ENCODE results near the gene MDM2.
"Not testable (repeated sequence)": the region's sequence is repeated elsewhere in the genome, so short reads cannot be mapped to it uniquely, and the experiment has no call there.

The MDM2 gene

DNA sequence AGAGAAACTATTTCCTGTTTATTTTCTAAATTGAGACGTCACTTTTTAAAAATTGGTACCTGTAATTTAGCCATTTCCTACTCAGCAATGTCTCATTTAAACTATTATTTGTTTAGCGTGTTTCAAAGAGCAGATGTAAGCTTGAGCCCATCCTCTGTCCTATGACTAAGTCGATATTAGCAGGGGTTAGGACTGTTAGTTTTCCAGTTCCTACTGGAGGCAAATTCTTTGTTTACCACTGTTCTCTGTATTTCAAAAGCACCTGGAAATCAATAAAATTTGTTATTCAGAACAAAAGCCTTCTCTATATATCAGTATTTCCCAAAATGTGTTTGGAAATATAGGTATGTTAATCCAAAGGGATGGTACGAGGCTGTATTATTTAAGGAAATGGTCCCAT is 42.4 kb downstream of the MDM2 start:
- no peak overlapping the region for H3K9ac ChIP-seq (ENCODE audit: low read depth, low read length)
- H3K4me1 ChIP-seq (ENCODE audit: insufficient read depth, low read length): no peaks in the 10 kb centered on the region
- no peaks in the 10 kb centered on the region for H3K9me3 ChIP-seq (ENCODE audit: insufficient read depth, low read depth, low read length)
- H3K27ac ChIP-seq (ENCODE audit: low read length): no peak overlapping the region
- no peaks in the 10 kb centered on the region for H3K27me3 ChIP-seq (ENCODE audit: insufficient read depth, low read length)
- H3K4me3 ChIP-seq (ENCODE audit: low read length): no peak overlapping the region
- 0 out of 2 replicates have a peak, but pooled peaks cover under 1% of the 10 kb centered on the region for H3K36me3 ChIP-seq (ENCODE audit: insufficient read depth, low read depth, low read length)

DNA sequence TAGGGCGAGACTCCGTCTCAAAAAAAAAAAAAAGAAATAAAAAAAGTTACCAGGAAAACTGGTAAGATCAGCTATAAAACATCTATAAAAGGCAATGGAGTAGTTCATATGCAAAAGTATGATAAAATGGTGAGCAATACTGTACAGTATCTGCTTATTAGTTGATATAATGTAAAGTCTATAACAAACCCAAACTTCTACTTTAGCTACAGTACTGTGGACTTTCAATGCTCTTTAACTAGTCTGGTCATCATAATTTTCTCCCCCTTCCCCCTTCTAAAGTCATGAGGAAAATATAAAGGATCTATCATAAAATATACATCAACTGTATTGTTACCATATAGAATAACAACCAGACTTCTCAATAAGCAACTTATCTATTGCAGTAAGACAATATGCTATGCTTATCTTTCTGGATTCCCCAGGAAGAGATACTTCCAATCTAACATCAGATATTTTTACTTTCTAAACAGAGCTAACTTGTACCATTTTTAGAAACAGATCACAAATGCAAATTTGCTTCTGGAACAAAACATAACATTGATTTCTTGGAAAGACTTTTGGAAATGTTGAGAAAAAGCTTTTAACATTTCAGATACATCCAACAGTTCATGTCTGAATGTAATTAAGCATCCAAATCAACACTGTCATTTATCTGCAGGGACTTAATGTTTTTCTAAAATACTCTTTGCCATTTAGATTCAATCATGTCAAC is 43.8 kb downstream of the MDM2 start:
- Histone ChIP-seq H3K9ac (ENCODE audit: low read depth, low read length) (no peak overlapping the region), H3K4me3 (ENCODE audit: low read length) (no peak overlapping the region), H3K36me3 (ENCODE audit: insufficient read depth, low read depth, low read length) (no peaks in the 10 kb centered on the region), H3K4me1 (ENCODE audit: insufficient read depth, low read length) (no peaks in the 10 kb centered on the region), H3K27me3 (ENCODE audit: insufficient read depth, low read length) (no peaks in the 10 kb centered on the region), H3K27ac (ENCODE audit: low read length) (no peak overlapping the region), H3K9me3 (ENCODE audit: insufficient read depth, low read depth, low read length) (no peaks in the 10 kb centered on the region)

DNA sequence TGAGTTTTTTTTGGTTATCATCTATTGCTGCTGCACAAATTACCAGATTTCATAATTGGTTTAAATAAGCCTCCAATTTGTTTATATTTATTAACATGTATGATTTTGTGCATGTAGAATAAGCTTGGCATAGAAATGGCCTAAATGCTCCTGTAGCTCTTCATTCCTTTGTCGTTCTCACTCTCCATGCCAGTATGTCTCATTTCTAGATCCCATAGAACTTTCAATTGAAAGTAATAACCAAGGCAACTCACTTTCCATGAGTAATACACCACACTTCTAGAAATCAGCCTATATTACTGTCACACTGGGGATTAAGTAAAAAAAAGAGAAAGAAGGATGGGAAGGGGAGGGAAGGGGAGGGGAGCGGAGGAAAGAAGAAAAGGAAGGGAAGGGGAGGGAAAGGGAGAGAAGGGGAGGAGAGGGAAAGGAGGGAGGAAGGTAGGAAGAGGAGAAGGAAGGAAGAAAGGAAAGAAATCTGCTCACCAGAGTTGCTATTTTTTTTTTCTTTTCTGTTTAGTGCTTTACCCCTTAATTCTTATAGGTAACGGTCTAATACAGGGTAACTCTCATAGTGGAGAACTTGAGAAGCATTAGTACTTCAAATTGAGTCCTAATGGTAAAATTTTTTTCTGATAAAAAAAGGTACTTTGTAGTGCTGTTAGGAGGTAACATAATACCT is 45.6 kb downstream of the MDM2 start:
- Histone ChIP-seq H3K4me1 (ENCODE audit: insufficient read depth, low read length) (no peaks in the 10 kb centered on the region), H3K27ac (ENCODE audit: low read length) (no peak overlapping the region), H3K9ac (ENCODE audit: low read depth, low read length) (no peak overlapping the region), H3K27me3 (ENCODE audit: insufficient read depth, low read length) (no peaks in the 10 kb centered on the region), H3K36me3 (ENCODE audit: insufficient read depth, low read depth, low read length) (no peaks in the 10 kb centered on the region), H3K9me3 (ENCODE audit: insufficient read depth, low read depth, low read length) (no peaks in the 10 kb centered on the region), H3K4me3 (ENCODE audit: low read length) (no peak overlapping the region)

DNA sequence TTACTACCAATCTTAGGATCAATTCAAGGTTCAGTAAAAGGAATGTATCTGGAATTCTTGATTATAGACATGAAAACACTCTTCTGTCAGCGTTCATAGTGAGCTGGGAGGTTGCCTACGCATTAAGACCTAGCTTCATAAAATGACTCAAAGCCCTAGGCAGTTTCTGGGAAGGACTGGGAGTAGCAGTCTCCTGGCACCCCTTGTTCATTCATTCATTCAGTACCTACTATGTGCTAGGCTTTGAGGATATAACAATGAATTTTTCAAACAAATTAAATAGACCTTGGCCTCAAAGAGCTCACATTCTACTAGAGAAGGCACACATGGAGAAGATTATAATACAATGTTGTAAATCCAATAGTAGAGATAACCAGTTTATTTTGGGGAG is 46.1 kb downstream of the MDM2 start:
- no peaks in the 10 kb centered on the region for H3K4me1 ChIP-seq (ENCODE audit: insufficient read depth, low read length)

DNA sequence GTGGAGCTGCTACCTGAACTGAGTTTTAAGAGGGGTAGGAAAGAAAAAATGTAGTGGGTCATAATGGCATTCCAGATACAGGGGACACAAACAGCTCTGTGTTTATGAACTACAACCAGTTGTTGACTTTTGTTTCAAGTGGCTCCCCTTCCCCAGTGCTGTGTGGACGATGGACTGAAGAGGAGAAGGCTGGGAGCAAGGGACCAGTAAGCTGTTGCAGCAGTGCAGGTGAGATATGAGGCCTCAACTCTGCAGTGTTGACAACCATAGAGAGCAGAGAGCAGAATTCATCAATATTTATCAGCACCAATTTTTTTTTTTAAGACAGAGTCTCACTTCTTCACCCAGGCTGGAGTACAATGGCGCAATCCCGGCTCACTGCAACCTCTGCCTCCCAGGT is 46.6 kb downstream of the MDM2 start:
- Histone ChIP-seq H3K27me3 (ENCODE audit: insufficient read depth, low read length) (no peaks in the 10 kb centered on the region), H3K9ac (ENCODE audit: low read depth, low read length) (no peak overlapping the region)

More for the DNA sequence above, 46.1 kb downstream of the MDM2 start:
- no peaks in the 10 kb centered on the region for H3K9me3 ChIP-seq (ENCODE audit: insufficient read depth, low read depth, low read length)
- H3K9ac ChIP-seq (ENCODE audit: low read depth, low read length): no peak overlapping the region
- H3K27me3 ChIP-seq (ENCODE audit: insufficient read depth, low read length): no peaks in the 10 kb centered on the region
- H3K4me3 ChIP-seq (ENCODE audit: low read length): no peak overlapping the region
- H3K27ac ChIP-seq (ENCODE audit: low read length): no peak overlapping the region
- H3K36me3 ChIP-seq (ENCODE audit: insufficient read depth, low read depth, low read length): no peaks in the 10 kb centered on the region

DNA sequence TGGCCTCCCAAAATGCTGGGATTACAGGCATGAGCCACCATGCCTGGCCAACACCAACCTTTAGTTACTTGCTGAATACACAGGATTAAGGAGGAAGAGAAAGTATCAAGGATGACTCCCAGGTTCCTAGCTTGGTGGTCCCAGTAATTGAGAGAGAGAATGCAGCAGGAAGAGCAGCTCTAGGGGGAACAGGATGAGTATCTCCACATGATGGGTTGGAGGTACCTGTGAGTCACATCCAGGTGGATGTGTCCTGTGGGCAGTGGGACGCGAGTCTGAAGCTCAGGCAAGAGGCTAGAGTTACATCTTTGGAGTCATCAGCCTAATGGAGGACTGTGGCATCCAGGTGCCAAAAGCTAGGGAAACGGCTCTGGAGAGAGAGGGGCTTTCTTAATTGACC is 47.1 kb downstream of the MDM2 start:
- no peaks in the 10 kb centered on the region for H3K4me1 ChIP-seq (ENCODE audit: insufficient read depth, low read length)
- H3K36me3 ChIP-seq (ENCODE audit: insufficient read depth, low read depth, low read length): no peaks in the 10 kb centered on the region
- H3K9me3 ChIP-seq (ENCODE audit: insufficient read depth, low read depth, low read length): no peaks in the 10 kb centered on the region
- no peak overlapping the region for H3K4me3 ChIP-seq (ENCODE audit: low read length)
- no peaks in the 10 kb centered on the region for H3K27me3 ChIP-seq (ENCODE audit: insufficient read depth, low read length)
- H3K9ac ChIP-seq (ENCODE audit: low read depth, low read length): no peak overlapping the region
- no peak overlapping the region for H3K27ac ChIP-seq (ENCODE audit: low read length)

More for the DNA sequence above, 46.6 kb downstream of the MDM2 start:
- Histone ChIP-seq H3K27ac (ENCODE audit: low read length) (no peak overlapping the region), H3K36me3 (ENCODE audit: insufficient read depth, low read depth, low read length) (no peaks in the 10 kb centered on the region), H3K9me3 (ENCODE audit: insufficient read depth, low read depth, low read length) (no peaks in the 10 kb centered on the region), H3K4me1 (ENCODE audit: insufficient read depth, low read length) (no peaks in the 10 kb centered on the region), H3K4me3 (ENCODE audit: low read length) (no peak overlapping the region)

DNA sequence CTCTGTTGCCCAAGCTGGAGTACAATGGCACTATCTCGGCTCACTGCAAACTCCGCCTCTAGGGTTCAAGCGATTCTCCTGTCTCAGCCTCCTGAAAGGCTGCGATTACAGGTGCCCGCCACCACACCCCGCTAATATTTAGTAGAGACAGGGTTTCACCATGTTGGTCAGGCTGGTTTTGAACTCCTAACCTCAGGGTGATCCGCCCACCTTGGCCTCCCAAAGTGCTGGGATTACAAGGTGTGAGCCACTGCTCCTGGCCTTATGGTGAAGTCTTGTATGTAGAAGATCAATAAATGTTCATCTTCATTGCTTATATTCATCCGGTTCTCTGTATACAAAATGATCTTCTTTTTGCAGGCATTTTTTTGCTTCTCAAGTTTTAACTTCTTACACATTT is 47.8 kb downstream of the MDM2 start:
- H3K9me3 ChIP-seq (ENCODE audit: insufficient read depth, low read depth, low read length): no peaks in the 10 kb centered on the region
- no peak overlapping the region for H3K4me3 ChIP-seq (ENCODE audit: low read length)
- no peaks in the 10 kb centered on the region for H3K4me1 ChIP-seq (ENCODE audit: insufficient read depth, low read length)
- H3K36me3 ChIP-seq (ENCODE audit: insufficient read depth, low read depth, low read length): no peaks in the 10 kb centered on the region
- no peak overlapping the region for H3K9ac ChIP-seq (ENCODE audit: low read depth, low read length)
- no peaks in the 10 kb centered on the region for H3K27me3 ChIP-seq (ENCODE audit: insufficient read depth, low read length)
- no peak overlapping the region for H3K27ac ChIP-seq (ENCODE audit: low read length)

DNA sequence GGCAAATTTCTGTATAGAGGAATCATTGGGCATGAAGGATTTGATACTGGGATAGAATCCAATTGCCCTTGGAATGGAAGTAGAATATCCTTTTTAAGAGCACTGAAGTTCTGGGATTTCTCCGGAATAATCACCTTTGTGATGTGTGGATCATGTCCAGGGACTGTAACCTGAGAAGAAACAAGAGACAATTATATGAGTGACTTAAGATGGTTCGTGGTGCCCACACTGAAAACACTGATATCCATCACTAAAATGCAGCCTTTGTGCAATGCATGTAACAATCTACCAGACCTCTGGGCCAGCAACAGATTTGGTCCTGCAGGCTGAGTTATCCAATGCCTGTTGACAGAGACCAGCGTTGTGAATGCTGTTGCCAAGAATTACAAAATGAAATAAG is 48.5 kb downstream of the MDM2 start:
- Histone ChIP-seq H3K9me3 (ENCODE audit: insufficient read depth, low read depth, low read length) (no peaks in the 10 kb centered on the region), H3K27me3 (ENCODE audit: insufficient read depth, low read length) (no peaks in the 10 kb centered on the region), H3K27ac (ENCODE audit: low read length) (no peak overlapping the region), H3K4me3 (ENCODE audit: low read length) (no peak overlapping the region), H3K9ac (ENCODE audit: low read depth, low read length) (no peak overlapping the region), H3K4me1 (ENCODE audit: insufficient read depth, low read length) (no peaks in the 10 kb centered on the region), H3K36me3 (ENCODE audit: insufficient read depth, low read depth, low read length) (no peaks in the 10 kb centered on the region)

DNA sequence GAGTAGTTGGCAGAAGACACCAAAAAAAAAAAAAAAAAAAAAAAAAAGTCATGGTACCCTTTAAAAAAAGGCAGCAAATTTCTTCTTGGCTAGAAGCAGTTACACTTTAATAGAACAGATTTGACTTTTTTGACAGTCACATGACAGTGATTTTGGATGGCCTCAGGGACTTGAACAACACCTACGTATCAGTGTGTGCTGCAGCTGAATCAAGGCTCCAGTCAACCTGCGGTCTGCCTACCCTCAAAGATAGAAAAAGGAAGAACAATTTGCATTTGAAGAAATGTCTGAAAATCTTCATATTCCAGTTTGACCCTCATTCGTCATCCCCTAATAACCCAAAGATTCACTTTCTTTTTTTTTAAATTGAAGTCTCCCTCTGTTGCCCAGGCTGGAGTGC is 53.9 kb downstream of the MDM2 start:
- Histone ChIP-seq H3K4me3 (ENCODE audit: low read length) (no peak overlapping the region), H3K27ac (ENCODE audit: low read length) (no peak overlapping the region), H3K4me1 (ENCODE audit: insufficient read depth, low read length) (no peaks in the 10 kb centered on the region), H3K36me3 (ENCODE audit: insufficient read depth, low read depth, low read length) (no peaks in the 10 kb centered on the region), H3K9me3 (ENCODE audit: insufficient read depth, low read depth, low read length) (no peaks in the 10 kb centered on the region), H3K9ac (ENCODE audit: low read depth, low read length) (no peak overlapping the region), H3K27me3 (ENCODE audit: insufficient read depth, low read length) (no peaks in the 10 kb centered on the region)

DNA sequence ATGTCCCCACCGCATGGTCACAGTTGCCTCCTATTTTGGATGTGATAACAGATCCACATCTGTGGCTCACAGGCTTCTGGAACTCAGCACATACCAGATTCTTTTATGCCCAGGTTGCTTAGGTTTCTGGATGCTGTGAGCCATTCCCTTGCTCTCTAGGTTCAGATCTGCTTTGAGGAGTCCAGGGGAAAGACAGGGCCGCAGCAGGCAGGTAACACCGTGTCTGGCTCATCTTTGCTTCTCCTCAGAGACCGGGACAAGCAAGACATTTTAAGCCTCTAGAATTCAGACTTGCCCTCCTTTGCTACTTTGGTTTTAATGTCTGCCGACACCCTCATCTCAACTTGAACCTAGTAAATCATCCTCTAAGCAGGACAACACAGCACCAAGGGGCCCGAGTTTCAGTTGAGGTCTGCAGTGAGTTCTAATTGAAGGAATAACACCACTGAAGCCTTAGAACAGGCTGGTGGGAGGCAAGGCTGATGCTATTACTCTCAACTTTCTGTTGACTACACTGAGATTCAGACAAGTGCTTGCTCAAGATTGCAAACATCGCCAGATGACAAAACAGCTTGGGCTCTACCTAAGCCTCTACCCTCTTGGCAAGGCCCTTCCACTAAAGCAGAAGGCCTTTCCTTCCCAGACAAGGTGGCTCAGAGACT is 55.3 kb downstream of the MDM2 start:
- peaks cover 9% of the 10 kb centered on the region; the same call in 1 of the 2 replicates for H3K4me1 ChIP-seq (ENCODE audit: insufficient read depth, low read length)
- H3K9ac ChIP-seq (ENCODE audit: low read depth, low read length): no peak overlapping the region
- H3K27ac ChIP-seq (ENCODE audit: low read length): no peak overlapping the region
- H3K4me3 ChIP-seq (ENCODE audit: low read length): no peak overlapping the region
- no peaks in the 10 kb centered on the region for H3K9me3 ChIP-seq (ENCODE audit: insufficient read depth, low read depth, low read length)
- H3K36me3 ChIP-seq (ENCODE audit: insufficient read depth, low read depth, low read length): no peaks in the 10 kb centered on the region
- H3K27me3 ChIP-seq (ENCODE audit: insufficient read depth, low read length): no peaks in the 10 kb centered on the region

DNA sequence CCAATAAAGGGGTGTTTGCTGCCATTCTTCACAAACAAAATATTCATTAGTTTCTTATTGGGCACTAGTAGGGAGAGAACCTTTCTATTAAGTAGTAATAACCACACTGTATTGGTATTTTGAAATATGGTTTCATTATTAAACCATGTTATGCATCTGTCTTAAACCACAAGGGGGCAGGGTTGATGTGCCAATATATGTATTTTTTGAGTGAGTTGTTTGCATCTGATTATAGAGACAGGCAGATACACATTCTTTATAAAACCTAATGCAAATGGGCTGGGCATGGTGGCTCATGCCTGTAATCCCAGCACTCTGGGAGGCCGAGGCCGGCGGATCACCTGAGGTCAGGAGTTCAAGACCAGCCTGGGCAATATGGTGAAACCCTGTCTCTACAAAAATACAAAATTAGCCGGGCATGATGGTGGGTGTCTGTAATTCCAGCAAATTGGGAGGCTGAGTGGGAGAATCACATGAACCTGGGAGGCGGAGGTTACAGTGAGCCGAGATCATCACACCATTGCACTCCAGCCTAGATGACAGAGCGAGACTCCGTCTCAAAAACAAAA is 56.0 kb downstream of the MDM2 start:
- not testable (repeated sequence) for H3K27me3 ChIP-seq (ENCODE audit: insufficient read depth, low read length); H3K9ac ChIP-seq (ENCODE audit: low read depth, low read length); H3K27ac ChIP-seq (ENCODE audit: low read length); H3K9me3 ChIP-seq (ENCODE audit: insufficient read depth, low read depth, low read length); H3K4me3 ChIP-seq (ENCODE audit: low read length); H3K36me3 ChIP-seq (ENCODE audit: insufficient read depth, low read depth, low read length)
- peaks cover 11% of the 10 kb centered on the region for H3K4me1 ChIP-seq (ENCODE audit: insufficient read depth, low read length)

DNA sequence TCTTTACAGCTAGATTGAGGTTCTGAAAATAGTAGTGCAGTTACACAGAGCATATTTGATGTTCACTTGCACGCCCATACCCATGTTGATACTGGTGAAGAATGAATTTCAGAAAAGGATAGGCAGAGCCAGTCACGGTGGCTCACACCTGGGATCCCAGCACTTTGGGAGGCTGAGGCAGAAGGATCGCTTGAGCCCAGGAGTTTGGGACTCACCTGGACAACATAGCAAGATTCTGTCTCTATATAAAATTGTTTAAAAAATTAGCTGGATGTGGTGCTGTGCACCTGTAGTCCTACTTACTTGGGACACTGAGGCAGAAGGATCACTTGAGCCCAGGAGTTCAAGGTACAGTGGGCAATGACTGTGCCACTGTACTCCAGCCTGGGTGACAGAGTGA is 56.6 kb downstream of the MDM2 start:
- Histone ChIP-seq H3K9me3 (ENCODE audit: insufficient read depth, low read depth, low read length) (no peaks in the 10 kb centered on the region), H3K36me3 (ENCODE audit: insufficient read depth, low read depth, low read length) (no peaks in the 10 kb centered on the region), H3K4me1 (ENCODE audit: insufficient read depth, low read length) (peaks cover 11% of the 10 kb centered on the region), H3K4me3 (ENCODE audit: low read length) (no peak overlapping the region), H3K9ac (ENCODE audit: low read depth, low read length) (no peak overlapping the region), H3K27me3 (ENCODE audit: insufficient read depth, low read length) (no peaks in the 10 kb centered on the region), H3K27ac (ENCODE audit: low read length) (no peak overlapping the region)

Measured in iPS-20b (cell line).